ENCODE results near the gene SEMA5A.

SEMA5A gene

GRCh38 chr5:9395706-9396105 lies 150.2 kb downstream of the SEMA5A start:
- no peak for DNase-seq (ENCODE audit: low spot score)

GRCh38 chr5:9394221-9394620 lies 151.7 kb downstream of the SEMA5A start:
- DNase-seq (ENCODE audit: low spot score): no peak

GRCh38 chr5:9392625-9393024 lies 153.2 kb downstream of the SEMA5A start:
- no peak for DNase-seq (ENCODE audit: low spot score)

GRCh38 chr5:9391080-9391479 lies 154.8 kb downstream of the SEMA5A start:
- DNase-seq (ENCODE audit: low spot score): no peak

- no peak for DNase-seq (ENCODE audit: low spot score)
These were observed 155.8 kb downstream of the SEMA5A start for GRCh38 chr5:9390113-9390512.

- DNase-seq (ENCODE audit: low spot score): no peak
These were observed 156.8 kb downstream of the SEMA5A start for GRCh38 chr5:9388941-9389674.

GRCh38 chr5:9387879-9388278 lies 158.0 kb downstream of the SEMA5A start:
- DNase-seq (ENCODE audit: low spot score): no peak

- DNase-seq (ENCODE audit: low spot score): no peak
These were observed 158.9 kb downstream of the SEMA5A start for GRCh38 chr5:9386945-9387344.

- DNase-seq (ENCODE audit: low spot score): no peak
These were observed 163.4 kb downstream of the SEMA5A start for GRCh38 chr5:9382522-9382921.

GRCh38 chr5:9381464-9381863 lies 164.4 kb downstream of the SEMA5A start:
- no peak for DNase-seq (ENCODE audit: low spot score)

- DNase-seq (ENCODE audit: low spot score): no peak
These were observed 165.8 kb downstream of the SEMA5A start for GRCh38 chr5:9380109-9380508.

- no peak for DNase-seq (ENCODE audit: low spot score)
These were observed 169.3 kb downstream of the SEMA5A start for GRCh38 chr5:9376363-9377117.

GRCh38 chr5:9375756-9376155 lies 170.1 kb downstream of the SEMA5A start:
- DNase-seq (ENCODE audit: low spot score): no peak

- DNase-seq (ENCODE audit: low spot score): no peak
These were observed 171.8 kb downstream of the SEMA5A start for GRCh38 chr5:9374025-9374424.

- no peak for DNase-seq (ENCODE audit: low spot score)
These were observed 172.3 kb downstream of the SEMA5A start for GRCh38 chr5:9373571-9373970.

GRCh38 chr5:9370256-9370655 lies 175.6 kb downstream of the SEMA5A start:
- DNase-seq (ENCODE audit: low spot score): no peak

GRCh38 chr5:9365512-9365911 lies 180.4 kb downstream of the SEMA5A start:
- no peak for DNase-seq (ENCODE audit: low spot score)

- DNase-seq (ENCODE audit: low spot score): no peak
These were observed 182.4 kb downstream of the SEMA5A start for GRCh38 chr5:9363449-9363848.

GRCh38 chr5:9363026-9363425 lies 182.8 kb downstream of the SEMA5A start:
- no peak for DNase-seq (ENCODE audit: low spot score)

GRCh38 chr5:9362600-9362999 lies 183.3 kb downstream of the SEMA5A start:
- no peak for DNase-seq (ENCODE audit: low spot score)

- DNase-seq (ENCODE audit: low spot score): no peak
These were observed 184.0 kb downstream of the SEMA5A start for GRCh38 chr5:9361835-9362234.

GRCh38 chr5:9358961-9359685 lies 186.8 kb downstream of the SEMA5A start:
- no peak for DNase-seq (ENCODE audit: low spot score)

- no peak for DNase-seq (ENCODE audit: low spot score)
These were observed 189.5 kb downstream of the SEMA5A start for GRCh38 chr5:9356351-9356825.
